Activated T-helper 9 cell treated with anti-CD3 and anti-CD28 coated beads, Interleukin-2, amount 50 U/mL, for 16 hours (primary cell): ENCODE data around the gene PRMT7.

ENCODE experiments used
- DNase-seq: peaks from one replicate; pipeline ENCODE4 v3.0.0-alpha.2; 2020; ENCODE audit warnings: low read depth

PRMT7 gene

DNA sequence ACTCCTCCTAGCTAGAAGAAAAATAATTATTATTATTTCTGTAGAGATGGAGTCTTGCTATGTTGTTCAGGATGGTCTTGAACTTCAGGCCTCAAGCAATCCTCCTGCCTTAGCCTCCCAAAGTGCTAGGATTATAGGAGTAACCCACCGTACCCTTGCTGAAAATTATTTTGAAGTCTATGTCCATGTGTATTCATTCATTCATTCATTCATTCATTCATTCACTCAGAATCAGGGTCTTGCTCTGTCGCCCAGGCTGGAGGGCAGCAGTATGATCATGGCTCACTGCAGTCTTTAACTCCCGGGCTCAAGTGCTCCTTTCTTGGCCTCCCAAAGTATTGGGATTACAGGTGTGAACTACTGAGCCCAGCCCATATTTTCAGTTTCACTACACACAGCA, 4.2 kb upstream of the PRMT7 start:
- DNase-seq, result no peak

DNA sequence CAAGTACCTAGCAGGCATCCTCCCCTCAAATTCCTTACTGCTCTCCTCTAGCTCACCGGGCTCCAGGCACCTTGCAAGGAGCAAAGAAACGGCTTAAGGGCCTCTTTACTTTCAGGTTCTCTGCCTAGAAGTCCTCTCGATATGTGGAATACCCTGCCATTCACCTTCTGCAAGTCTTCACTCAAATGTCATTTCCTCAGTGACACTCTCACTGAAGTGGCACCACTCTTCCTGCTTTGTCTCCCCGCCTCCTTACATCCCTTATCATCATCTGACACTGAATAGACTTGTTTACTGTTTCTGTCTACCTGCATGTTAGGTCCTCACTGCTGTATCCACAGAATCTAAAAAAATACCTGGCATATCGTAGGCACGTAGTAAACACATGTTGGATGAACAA, 1.0 kb upstream of the PRMT7 start:
- DNase-seq, result no peak

DNA sequence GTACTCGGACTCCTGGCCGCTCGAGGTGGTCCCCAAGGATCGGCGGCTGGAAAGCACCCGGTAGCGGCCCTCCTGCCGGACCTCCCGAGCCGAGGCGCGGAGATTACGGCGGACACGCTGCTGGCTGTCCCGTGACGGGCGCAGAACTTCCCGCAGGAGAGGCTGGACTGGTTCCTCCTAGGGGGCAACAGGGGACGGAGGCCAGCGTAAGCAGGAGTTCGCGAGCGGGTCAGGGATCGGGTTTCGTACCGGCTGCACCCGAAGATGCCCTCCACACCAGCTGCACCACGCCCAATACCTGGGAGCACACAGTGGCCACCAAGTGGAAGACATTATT, 414 bp upstream of the PRMT7 start:
- no peak for DNase-seq

DNA sequence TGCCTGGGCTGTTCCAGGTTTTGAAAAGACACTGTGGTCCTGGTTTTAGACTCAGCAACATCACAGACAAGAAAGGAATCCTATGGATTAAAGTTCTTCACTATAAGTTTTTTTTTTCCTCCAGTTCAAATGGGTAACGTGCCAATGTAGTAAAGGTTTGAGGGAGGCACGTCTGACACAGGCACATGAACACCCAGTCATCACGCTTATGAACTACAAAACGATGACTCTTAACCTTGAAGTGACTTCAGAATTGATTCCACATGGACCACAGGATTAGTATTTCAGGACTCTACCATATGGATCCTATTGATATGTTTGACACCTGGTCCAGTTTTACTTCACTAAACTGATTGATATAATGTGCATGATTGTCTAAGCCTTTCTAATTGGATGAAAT, 2.3 kb downstream of the PRMT7 start:
- no peak for DNase-seq

GRCh38 chr16:68319185-68319908, 8.5 kb downstream of the PRMT7 start:
- DNase-seq, result peak; percentile 17

DNA sequence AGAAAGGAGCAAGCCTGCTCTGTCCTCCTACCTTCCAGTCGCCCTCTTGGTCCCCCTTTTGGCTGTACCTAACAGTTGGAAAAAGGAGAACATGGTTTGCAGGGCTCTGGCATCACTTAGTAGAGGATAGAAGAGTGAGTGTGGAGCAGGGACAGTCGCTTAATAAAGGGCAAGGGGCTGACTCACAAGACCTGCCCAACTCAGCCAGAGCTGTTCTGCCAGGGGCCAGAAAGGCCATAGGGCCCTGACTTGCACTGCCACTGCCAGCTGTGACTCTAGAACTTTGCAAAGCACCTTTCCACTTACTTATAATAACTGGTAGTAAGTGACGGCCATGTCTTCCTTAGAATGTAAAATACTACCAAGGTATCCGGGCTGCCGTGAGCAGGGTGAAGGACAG, 13.5 kb downstream of the PRMT7 start:
- no peak for DNase-seq

DNA sequence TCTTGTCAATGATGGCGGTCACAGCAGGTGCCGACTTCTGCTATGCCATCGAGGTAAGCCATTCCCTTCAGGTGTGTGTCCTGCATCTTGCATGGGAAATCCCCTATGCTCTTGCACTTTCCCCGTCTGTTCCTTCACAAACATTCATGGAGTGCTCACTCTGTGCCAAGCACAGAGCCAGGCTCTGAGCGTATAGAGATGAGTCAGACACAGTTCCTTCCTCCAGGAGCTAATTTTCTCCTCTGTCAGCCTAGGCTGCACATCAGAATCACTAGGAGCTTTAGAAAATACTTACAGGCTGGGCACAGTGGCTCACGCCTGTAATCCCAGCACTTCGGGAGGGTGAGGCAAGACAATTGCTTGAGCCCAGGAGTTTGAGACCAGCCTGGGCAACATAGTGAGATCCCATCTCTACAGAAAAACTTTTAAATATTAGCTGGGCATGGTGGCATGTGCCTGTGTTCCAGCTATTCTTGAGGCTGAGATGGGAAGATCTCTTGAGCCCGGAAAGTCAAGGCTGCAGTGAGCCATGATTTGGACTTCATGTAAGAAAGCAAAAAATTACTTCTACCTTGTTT, 14.1 kb downstream of the PRMT7 start:
- DNase-seq, result no peak

DNA sequence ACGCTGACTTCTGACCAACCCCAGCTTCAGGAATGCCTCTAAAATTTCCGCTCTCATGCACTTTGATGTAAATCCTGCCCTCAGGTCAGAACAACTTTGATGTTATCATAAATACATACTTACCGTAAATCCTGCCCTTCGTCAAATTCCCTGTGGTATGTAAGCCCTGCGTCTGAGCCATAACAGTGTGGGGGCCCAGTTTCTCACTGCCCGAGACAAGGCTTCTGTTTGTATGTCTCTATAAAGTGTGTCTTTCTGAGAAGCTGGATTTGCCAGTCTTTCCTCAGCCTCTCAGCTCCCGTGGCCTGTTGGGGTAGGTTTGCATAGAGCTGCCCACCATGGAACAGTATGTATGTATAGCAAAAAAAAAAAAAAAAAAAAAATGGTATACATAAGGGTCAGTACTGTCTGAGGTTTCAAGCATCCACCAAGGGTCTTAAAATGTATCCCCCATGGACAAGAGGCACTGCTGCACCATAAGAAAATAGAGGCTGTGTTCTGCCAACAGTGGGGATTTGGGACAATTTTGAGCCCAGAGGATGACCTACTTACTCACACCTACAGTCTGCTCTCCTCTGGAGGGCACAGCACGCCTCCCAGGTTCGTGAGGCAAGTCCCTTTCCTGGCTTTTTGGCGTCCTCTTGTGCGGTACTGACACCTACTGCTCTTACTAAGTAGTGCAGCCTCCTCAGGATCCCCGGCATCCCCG, 17.5 kb downstream of the PRMT7 start:
- DNase-seq, result peak; percentile 62

DNA sequence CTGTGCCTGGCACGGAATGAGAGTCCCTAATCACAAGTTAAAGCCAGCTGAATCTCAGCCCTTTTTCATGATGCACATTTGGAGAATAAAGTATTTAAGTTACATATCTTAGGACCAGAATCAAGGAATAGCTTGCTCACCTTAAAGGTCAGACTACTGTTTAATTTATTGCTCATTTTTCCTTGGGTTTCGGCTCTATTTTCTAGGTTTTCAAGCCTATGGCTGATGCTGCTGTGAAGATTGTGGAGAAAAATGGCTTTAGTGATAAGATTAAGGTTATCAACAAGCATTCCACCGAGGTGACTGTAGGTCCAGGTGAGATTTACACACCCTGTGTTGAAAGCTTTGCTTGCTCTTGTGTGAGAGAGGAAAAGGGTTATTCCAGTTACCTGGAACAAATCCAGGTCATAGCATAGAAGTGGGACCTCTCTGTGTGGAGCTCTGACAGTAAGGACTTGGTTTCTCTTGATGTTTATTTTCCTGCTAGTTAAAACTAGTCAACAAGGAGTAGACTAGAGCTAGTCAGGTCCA, 18.1 kb downstream of the PRMT7 start:
- DNase-seq, result no peak

- no peak for DNase-seq
These were observed 21.1 kb downstream of the PRMT7 start for GRCh38 chr16:68331879-68332410.

GRCh38 chr16:68332411-68333121, 21.7 kb downstream of the PRMT7 start:
- no peak for DNase-seq

DNA sequence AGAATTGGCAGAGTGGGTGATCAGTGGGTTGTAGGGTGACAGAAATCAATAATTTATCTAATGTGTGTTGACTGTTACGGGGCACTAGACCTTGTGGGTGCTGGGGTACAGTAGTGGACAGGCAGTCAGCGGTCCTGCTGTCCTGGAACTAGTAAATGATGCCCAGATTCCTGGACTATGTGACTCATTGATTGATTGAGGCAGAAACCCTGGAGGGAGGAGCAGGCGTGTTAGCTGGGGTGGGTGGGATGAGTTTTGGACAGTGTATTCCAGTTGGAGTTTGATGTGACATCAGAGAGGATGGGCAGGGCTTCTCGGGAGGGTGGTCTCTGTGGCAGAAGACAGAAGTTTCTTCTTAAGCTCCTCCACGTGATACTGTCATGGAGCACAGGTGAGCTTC, 24.4 kb downstream of the PRMT7 start:
- DNase-seq, result no peak

- no peak for DNase-seq
These were observed 27.7 kb downstream of the PRMT7 start for GRCh38 chr16:68338326-68339119.

GRCh38 chr16:68339214-68339613, 28.4 kb downstream of the PRMT7 start:
- no peak for DNase-seq

DNA sequence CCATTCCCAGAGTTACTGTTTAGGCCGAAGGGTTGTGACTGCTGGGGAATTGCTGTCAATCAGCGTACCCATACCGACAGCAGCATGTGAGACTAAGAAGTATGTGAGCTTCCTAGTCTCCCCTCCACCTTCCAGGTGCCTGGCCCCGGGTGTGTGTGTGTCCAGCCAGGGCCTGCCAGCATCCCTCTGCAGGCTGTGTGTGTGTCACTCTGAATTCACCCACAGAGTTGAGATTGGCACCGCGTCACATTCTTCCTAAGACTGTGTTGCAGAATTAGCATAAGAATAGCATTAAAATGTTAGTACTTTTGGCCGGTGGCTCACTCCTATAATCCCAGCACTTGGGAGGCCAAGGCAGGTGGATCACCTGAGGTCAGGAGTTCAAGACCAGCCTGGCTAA, 31.8 kb downstream of the PRMT7 start:
- DNase-seq, result no peak

DNA sequence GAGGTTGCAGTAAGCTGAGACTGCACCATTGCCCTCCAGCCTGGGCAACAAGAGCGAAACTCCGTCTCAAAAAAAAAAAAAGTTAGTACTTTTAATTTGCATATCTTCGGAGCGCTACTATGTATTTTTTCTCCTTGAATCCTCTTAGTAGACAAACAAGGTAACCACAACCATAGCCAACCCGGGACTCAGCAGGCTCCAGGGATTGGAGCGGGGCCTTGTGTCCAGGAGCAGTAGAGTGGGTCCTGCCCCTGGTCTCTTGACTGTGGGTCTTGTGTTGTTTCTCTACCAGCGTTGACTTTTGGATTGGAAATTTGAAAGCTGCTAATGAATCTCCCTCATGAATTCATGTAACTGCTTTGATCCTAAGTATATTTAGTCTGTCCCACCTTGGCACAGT, 32.3 kb downstream of the PRMT7 start:
- DNase-seq, result no peak

DNA sequence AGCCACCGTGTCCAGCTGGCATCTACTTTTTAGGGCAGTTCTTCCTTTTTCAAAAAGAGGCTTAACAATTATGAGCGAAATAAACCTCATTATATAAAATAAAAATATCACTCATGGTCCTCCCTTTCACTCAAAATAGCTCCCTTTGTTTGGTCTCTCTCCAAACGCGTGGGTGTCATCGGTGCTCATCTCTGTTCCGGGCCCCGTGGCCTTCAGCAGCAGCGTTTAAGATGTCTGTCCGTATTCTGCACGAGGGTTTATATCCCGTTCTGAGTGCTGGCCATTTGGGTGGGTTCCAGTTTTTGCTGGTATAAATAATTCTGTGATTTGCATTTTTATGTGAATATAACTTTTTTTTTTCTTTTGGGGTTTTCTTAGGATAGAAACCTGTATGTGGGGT, 33.4 kb downstream of the PRMT7 start:
- DNase-seq, result no peak

DNA sequence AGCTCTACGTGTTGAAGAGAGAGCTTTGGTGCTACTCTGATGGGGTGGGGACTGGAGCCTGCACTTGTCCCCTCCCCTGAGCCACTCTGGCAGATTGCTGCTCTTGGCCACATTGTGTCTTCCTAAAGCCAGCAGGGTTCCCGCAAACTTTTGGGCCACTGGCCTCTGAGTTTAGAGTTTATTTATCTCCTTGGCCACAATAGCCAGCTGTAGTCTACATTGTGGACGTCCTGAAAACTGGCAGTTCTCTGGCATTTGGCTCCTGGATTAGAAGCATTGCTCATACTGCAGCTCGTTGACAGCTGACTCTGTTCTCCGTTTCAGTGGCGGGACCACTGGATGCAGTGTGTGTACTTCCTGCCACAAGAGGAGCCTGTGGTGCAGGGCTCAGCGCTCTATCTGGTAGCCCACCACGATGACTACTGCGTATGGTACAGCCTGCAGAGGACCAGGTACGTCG, 34.6 kb downstream of the PRMT7 start:
- DNase-seq, result no peak

GRCh38 chr16:68345958-68346635, 35.3 kb downstream of the PRMT7 start:
- DNase-seq, result no peak

GRCh38 chr16:68346892-68347480, 36.2 kb downstream of the PRMT7 start:
- DNase-seq, result no peak

GRCh38 chr16:68347605-68348004, 36.8 kb downstream of the PRMT7 start:
- no peak for DNase-seq
